Measurements from ENCODE around the gene CIB1.
"Not testable (repeated sequence)": the region's sequence is repeated elsewhere in the genome, so short reads cannot be mapped to it uniquely, and the experiment has no call there.

Gene CIB1

DNA sequence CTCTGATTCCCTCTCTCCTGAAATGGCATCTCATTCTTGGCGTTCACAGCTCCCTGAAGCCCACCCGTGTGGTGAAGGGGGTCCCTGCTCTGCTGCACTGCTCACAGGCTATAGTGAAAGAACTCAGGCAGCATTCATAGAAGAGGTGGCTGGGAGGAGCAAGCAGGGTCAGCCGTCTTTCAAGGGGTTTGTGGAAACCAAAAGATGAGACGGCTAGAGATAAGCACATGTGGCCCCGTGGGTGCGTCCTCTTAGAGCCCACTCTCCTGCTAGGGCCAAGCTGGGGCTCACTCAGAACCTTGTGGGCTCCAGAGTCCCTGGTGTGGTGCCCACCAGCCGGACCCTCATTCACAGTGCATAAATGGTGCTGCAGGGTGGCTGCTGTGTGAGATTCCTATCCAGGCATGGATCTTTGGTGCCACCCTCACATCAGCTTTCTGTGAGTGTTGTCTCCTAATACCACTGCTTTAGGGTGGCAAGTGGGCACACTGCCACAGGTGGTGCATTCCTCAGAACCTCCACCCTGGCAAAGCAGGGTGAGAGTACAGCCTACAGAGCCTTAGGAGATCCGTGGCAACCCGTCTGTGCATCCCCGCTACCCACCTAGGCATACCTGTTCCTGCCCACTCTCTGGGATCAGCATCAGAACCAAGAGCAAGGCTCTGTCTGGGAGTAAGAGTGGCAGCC, 43.8 kb downstream of the CIB1 start:
- no peak for DNase-seq
- Mint-ChIP-seq H3K4me3 (no peak overlapping the region), H3K27ac (no peak overlapping the region), H3K27me3 (peaks cover 5% of the 10 kb centered on the region), H3K4me1 (peaks cover 58% of the 10 kb centered on the region), H3K9me3 (peaks cover 2% of the 10 kb centered on the region), H3K36me3 (peaks cover 5% of the 10 kb centered on the region)
- CTCF ChIA-PET = interaction anchor here (1.0 to 2.0 kb wide), 2 partner anchors 11 to 32 kb away, joined by 5 to 9 read pairs; partner anchors contain the start of gene SEMA4B

DNA sequence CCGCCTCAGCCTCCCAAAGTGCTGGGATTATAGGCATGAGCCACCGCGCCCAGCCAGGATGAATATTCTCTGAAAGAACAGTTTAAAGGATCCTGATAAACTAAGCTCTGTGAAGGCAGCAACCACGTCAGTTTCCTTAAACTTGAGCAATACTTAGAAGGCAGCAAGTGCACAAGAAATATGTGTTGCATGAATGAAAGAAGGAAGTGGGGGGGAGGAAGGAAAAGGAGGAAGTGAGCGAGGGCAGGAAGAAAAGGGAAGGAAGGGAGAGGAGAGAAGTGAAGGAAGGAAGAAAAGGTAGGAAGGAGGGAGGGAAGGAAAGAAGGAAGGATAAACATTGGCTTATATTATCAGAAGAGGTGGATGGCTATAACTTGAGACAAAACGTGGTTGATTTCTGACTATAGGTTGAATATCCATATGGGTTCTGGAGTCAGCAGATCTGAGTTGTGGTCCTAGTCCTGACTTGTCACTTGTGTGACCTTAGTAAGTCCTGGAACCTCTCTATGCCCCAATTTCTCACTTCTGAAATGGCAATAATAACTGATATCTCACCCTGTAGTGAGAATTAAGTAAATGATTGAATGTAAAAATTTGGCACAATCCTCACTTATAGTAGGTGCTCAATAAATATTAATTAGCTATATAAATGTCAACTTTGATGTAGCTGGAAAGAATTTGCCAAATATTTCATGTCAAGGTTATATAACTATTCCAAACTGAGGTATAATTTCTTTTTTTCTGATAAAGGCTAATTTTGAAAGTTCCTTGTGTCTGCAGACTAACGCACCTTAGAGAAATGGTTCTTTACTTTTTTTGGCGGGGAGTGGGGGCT, 44.6 kb downstream of the CIB1 start:
- H3K4me1 Mint-ChIP-seq = peaks cover 62% of the 10 kb centered on the region
- no peak for DNase-seq
- H3K4me3 Mint-ChIP-seq = no peak overlapping the region
- H3K27me3 Mint-ChIP-seq = peaks cover 8% of the 10 kb centered on the region
- peaks cover 2% of the 10 kb centered on the region for H3K9me3 Mint-ChIP-seq
- H3K36me3 Mint-ChIP-seq = peaks cover 5% of the 10 kb centered on the region
- CTCF ChIA-PET = interaction anchor here (1.0 kb wide), 1 partner anchor 33 kb away, joined by 5 read pairs; no protein-coding TSS in a partner anchor
- H3K27ac Mint-ChIP-seq = peak overlapping the region; percentile 34

DNA sequence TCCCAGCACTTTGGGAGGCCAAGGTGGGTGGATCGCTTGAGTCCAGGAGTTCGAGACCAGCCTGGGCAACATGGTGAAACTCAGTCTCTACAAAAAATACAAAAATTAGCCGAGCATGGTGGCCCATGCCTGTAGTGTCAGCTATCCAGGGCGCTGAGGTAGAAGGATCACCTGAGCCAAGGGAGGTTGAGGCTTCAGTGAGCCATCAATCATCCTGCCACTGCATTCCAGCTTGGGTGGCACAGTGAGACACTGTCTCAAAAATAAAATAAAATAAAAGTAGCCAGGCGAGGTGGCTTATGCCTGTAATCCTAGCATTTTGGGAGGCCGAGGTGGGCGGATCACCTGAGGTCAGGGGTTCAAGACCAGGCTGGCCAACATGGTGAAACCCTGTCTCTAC, 45.7 kb downstream of the CIB1 start:
- H3K36me3 Mint-ChIP-seq, H3K27me3 Mint-ChIP-seq, DNase-seq, H3K27ac Mint-ChIP-seq, H3K4me3 Mint-ChIP-seq, H3K9me3 Mint-ChIP-seq, CTCF ChIA-PET: not testable (repeated sequence)
- H3K4me1 Mint-ChIP-seq = peaks cover 60% of the 10 kb centered on the region

DNA sequence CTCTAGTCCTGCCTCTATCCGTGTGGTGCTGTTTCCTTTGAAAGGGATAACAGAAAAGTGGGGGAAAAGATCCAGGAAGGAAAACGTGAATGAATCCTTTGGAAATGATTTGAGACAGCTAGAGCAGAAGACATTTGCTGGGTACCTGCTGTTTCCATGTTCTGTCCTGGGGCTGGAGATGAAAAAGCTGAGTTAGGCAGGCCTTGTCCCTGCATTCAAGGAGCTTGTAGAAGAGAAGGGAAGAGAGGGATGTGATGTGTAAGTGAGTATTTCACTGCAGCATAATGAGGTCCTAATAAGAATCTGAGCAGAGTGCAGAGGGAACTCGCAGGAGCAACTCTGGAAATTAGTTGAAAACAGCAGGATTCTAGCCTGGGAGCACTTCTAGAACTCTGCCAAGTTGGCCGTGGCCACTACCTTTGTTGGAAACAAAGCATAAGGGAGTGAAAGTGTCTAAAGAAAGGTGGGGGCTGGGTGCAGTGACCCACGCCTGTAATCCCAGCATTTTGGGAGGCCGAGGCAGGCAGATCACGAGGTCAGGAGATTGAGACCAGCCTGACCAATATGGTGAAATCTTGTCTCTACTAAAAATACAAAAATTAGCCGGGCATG, 46.4 kb downstream of the CIB1 start:
- peaks cover 53% of the 10 kb centered on the region for H3K4me1 Mint-ChIP-seq
- H3K27me3 Mint-ChIP-seq = peaks cover 9% of the 10 kb centered on the region
- H3K36me3 Mint-ChIP-seq = peaks cover 1% of the 10 kb centered on the region
- no peaks in the 10 kb centered on the region for H3K9me3 Mint-ChIP-seq
- no peak overlapping the region for H3K4me3 Mint-ChIP-seq
- CTCF ChIA-PET = no interaction called here
- no peak overlapping the region for H3K27ac Mint-ChIP-seq
- DNase-seq = no peak

DNA sequence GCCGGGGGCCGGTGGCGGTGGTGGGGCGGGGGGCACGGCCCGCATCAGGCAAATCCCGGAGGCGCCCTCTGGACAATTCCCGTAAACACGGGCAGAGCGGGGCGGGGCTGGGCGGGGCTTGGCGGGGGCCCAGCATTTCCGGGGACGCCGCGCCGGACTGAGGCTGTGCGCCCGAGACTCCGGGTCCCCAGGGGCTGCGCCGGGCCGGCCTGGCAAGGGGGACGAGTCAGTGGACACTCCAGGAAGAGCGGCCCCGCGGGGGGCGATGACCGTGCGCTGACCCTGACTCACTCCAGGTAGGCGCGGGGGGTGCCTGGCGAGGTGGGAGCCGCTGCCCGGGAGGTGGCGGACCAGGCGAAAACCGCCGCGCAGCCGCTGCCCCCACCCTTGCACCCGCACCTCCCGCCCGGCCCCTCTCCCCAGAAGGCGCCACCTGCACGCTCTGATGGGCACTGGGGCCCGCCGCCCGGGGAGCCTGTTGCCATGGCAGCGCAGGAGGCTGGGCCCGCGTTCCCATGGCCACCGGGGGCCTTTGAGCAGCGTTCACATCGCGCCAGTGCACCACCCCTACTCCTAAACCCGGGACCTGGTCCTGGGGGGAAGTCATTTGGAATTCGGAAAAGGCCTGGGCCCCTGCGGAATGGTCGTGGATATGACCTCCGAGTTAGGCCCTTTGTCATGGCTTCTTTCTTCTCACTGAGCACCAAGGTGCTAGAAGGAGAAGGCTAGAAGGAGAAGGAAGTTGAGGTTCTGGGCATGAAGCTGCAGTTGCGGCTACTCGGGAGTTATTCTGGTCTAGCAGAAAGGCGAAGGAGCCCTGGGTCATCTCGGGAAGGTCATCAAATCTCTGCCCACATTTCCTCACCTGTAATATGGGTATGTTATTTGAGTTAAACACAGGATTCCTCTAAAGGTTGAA, 48.7 kb downstream of the CIB1 start:
- CTCF ChIA-PET = no interaction called here
- Mint-ChIP-seq H3K27ac (no peak overlapping the region), H3K27me3 (peaks cover 17% of the 10 kb centered on the region), H3K36me3 (peaks cover 1% of the 10 kb centered on the region), H3K4me3 (peak overlapping the region; percentile 80), H3K4me1 (peaks cover 32% of the 10 kb centered on the region), H3K9me3 (no peaks in the 10 kb centered on the region)
- peak; percentile 79 for DNase-seq

DNA sequence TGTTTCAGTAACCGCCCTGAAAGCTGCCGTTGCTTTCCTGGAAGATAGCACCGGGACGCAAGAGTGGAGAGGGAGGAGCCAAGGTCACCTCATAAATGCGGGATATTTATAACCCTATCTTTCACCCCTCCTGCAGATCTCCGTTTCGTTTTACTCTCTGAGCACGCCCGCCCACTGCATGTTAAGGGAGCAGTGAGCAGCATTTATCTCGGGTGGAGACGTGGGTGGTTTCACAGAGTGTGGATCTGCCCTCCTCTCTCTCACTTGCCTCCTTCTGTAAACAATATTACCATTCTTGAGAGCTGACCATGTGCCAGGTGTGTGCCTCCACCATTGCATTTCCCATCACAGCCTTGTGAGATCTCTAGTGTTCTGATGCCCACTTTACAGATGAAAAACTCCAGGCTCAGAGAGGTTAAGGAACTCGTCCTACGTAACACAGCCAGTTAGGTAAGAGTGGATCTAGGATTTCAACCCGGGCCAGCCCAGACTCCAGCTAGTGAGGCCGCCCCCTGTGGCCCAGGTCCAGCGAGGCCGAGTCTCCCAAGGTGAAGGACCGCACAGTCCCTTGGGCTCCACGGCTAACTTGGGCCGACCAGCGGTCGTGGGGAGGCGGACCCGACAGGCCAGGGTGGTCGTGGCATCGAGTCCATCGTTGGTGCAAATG, 49.5 kb downstream of the CIB1 start:
- peaks cover 22% of the 10 kb centered on the region for H3K27me3 Mint-ChIP-seq
- H3K27ac Mint-ChIP-seq = peak overlapping the region; percentile 50
- CTCF ChIA-PET = interaction anchor here (0.6 kb wide), 1 partner anchor 33 kb away, joined by 3 read pairs; no protein-coding TSS in a partner anchor
- peak; percentile 28 for DNase-seq
- H3K4me1 Mint-ChIP-seq = peaks cover 33% of the 10 kb centered on the region
- H3K4me3 Mint-ChIP-seq = peak overlapping the region; percentile 70
- H3K9me3 Mint-ChIP-seq = no peaks in the 10 kb centered on the region
- peaks cover 1% of the 10 kb centered on the region for H3K36me3 Mint-ChIP-seq

DNA sequence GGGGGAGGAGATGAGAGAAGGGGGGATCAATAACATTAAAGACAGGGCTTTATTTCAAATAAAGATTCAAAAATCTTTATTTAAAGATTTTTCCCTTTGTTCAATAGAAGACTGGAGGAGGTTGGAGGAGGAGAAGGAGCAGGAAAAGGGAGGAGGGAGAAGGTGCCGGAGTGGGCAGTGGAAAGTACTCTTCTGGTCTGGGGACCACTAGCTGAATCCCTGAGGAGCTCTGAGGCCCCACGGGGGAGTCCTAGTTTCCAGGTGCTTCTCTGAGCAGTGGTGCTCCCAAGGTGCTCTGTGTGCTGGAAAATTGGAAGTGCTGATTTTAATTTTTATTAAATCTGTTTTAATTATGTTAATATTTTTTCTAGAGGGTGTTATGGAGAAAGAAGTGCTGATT, 52.0 kb downstream of the CIB1 start:
- Mint-ChIP-seq H3K9me3 (no peaks in the 10 kb centered on the region), H3K27ac (no peak overlapping the region), H3K4me3 (no peak overlapping the region), H3K27me3 (peaks cover 39% of the 10 kb centered on the region), H3K36me3 (peaks cover 1% of the 10 kb centered on the region), H3K4me1 (peaks cover 33% of the 10 kb centered on the region)
- DNase-seq = no peak
- CTCF ChIA-PET = no interaction called here

Data from activated naive CD4-positive, alpha-beta T cell treated with anti-CD3 and anti-CD28 coated beads, Interleukin-2, amount 10 ng/mL, durations not matched to agents 7 days and 5 days (primary cell).